Hematopoietic multipotent progenitor cell treated with erythropoietin and hydrocortisone succinate and interleukin-3 and kit ligand, for 17 days (in vitro differentiated cells): ENCODE measurements around the gene RESF1.
A peak's percentile ranks its signal among the peaks of the same experiment; 100 is the strongest.
"Not testable (repeated sequence)": the region's sequence is repeated elsewhere in the genome, so short reads cannot be mapped to it uniquely, and the experiment has no call there.

Source experiments
- DNase-seq: peaks from one replicate; pipeline ENCODE4 v3.0.0-alpha.2; 2015; ENCODE audit warnings: low spot score

Gene RESF1, protein sequence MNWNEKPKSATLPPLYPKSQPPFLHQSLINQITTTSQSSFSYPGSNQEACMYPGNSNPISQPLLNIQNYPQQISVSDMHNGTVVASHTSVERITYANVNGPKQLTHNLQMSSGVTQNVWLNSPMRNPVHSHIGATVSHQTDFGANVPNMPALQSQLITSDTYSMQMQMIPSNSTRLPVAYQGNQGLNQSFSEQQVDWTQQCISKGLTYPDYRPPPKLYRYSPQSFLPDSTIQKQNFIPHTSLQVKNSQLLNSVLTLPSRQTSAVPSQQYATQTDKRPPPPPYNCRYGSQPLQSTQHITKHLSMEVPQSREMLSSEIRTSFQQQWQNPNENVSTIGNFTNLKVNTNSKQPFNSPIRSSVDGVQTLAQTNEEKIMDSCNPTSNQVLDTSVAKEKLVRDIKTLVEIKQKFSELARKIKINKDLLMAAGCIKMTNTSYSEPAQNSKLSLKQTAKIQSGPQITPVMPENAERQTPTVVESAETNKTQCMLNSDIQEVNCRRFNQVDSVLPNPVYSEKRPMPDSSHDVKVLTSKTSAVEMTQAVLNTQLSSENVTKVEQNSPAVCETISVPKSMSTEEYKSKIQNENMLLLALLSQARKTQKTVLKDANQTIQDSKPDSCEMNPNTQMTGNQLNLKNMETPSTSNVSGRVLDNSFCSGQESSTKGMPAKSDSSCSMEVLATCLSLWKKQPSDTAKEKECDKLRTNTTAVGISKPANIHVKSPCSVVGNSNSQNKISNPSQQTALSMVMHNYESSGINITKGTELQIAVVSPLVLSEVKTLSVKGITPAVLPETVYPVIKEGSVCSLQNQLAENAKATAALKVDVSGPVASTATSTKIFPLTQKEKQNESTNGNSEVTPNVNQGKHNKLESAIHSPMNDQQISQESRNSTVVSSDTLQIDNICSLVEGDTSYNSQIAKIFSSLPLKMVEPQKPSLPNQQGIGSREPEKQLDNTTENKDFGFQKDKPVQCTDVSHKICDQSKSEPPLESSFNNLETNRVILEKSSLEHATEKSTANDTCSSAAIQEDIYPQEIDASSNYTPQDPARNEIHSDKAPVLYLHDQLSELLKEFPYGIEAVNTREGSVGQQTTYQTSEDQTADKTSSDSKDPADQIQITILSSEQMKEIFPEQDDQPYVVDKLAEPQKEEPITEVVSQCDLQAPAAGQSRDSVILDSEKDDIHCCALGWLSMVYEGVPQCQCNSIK (N-terminal part only)

DNA sequence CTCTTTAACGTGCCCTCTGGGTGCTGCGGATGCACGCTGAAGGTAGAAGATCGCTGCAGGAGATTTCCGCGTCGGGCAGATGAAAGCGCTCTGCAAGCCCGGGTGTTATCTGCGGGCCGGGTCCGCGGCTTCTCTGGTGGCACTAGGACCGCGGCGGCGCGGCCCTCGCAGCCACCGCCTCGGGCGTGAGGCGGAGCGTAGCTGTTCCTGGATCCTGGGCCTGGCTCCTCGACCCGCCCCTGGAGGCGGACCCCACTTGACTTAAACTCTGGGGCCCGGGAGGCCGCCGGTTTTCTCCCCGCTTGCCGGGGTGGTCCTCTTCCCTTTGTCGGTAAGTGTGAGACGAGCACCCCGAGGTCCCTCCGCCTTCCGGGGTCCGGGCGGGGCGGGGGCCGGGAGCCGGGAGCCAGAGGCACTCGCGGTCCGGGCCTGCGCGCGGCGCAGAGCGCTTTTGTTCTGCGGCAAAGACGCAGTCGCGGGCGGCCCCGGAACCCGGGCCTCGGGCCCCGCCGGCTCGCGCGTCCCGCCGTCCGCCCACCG, at the start of gene RESF1:
RESF1 (plus strand) TSS at position 255 of the 540 bp plus-strand sequence. CDS start 21,541 bp downstream, outside the sequence.
- DNase-seq = peak; percentile 86

DNA sequence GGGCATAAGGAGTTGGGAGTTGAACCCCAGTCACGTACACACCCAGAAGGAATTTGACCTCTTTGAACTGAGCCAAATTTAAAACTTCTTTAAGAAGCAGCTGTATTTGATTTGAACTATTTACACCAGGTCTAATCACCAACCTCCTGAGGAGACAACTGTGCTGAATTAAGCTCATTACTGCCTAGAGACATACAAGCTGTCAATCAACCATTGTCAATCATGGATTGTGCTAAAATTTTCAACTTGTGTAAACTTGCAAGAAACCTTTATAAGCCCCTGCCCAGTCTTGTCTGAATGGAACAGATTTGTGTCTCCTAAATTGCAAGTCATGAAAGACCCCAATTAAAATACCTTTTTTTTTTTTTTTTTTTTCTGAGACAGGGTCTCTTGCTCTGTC, 44.3 kb upstream of the RESF1 start:
- no peak for DNase-seq

DNA sequence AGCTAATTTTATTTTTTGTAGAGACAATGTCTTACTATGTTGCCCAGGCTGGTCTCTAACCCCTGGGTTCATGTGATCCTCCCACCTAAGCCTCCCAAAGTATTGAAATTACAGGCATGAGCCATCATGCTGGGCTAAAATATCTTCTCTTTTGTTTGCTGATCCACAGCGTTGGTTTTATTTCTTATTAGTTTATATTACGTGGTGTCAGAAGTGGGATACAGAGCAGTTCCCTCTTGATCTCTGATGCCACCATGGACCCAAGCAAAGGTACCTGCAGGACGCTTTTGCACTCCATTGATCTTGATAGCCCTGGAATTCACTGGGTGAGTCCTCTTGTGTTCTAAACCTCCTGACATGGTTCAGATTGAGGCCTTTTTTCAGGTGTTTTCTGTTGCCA, 43.8 kb upstream of the RESF1 start:
- no peak for DNase-seq

DNA sequence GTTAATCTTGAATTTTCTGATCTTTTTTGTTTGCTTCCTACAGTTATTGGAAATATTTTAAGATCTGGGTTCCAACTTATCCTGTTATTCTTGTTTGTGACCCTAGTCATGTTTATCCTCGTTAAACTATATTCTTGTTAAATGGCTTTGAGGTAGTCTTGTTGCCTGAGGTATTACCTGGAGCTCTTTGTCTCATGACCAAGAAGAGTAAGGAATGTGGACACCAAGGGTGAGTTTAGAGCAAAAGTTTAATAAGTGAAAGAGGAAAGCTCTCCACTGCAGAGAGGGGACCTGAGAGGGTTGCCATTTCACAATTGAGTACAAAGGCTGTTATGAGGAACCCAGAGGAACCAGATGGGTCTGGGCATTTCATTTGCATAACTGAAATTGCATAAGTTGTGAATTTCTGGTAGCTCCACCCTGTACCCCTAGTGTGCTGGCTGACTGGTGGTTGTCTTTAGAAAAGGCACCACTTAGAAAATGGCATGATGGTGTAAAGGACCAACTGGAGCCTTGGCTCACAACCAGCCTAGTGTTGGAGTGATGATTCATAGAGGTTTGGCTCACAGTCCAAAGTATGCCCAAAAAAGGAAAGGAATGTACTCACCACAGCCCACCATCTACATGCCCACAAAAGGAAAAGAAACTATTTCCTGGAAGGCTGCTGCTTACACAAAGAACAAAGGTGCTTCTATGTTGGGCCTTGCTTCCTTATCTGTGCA, 36.7 kb upstream of the RESF1 start:
- no peak for DNase-seq

DNA sequence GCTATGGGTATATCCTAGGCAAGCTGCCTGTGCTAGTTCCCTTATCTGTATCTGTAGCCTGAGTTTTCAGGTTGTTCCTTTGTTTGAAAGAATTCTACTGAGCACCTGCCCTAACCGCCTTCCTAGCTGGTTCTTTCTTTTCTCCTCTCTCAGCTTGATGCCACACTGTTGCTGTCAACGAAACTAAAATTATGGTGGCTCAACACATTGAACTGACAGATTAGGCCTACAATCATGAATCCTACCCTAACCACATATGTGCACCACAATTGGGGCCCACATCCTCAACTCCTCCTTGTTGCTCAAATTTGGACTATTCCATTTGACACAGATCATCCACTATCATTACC, 36.2 kb upstream of the RESF1 start:
- no peak for DNase-seq

DNA sequence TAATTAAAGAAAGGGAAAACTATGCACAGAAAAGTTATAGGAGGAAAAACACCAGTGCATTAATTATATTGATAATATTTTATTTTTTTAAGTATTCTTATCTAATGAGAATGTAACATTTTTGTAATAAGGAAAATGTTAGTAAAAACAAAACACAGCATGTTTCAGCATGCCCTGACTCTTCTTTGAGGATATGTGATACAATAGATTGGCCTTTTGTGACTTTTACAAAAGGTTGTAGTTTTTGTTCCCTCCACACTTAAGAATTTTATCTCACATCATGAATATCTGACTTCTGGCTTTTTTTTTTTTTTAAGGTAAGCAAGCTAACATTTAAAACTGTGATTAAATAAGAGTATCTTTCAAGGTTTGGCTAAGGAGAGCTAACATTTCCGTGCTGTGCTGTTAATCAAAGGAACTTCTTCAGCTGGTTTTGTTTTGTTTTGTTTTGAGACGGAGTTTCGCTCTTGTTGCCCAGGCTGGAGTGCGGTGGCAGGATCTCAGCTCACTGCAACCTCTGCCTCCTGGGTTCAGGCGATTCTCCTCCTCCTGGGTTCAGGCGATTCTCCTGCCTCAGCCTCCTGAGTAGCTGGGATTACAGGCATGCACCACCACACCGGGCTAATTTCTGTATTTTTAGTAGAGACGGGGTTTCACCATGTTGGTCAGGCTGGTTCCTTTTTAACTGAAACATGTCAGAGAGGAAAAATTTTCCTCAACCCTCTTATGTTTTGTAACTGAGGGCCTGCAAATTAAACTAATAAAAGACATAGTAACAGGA, 30.8 kb upstream of the RESF1 start:
- no peak for DNase-seq

DNA sequence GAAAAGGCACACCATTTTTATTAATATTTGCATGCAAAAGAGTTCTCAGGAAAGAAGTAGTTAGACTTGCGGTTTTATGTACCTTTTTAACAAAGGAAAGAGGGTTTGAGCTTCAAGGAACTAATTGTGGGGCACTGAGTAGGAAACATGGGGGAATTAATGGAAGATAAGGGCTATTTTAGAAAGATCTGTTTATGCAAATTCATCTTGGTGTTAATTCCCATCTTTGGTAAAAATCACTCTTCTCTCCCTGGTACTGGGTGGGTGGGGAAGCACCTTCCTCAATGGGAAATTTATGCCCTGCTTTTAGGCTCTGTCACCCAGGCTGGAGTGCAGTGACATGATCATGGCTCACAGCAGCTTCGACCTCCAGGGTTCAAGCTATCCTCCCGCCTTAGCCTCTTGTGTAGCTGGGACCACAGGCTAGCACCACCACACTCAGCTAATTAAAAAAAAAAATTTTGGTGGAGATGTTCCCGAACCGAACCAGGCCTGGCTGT, 30.1 kb upstream of the RESF1 start:
- no peak for DNase-seq

DNA sequence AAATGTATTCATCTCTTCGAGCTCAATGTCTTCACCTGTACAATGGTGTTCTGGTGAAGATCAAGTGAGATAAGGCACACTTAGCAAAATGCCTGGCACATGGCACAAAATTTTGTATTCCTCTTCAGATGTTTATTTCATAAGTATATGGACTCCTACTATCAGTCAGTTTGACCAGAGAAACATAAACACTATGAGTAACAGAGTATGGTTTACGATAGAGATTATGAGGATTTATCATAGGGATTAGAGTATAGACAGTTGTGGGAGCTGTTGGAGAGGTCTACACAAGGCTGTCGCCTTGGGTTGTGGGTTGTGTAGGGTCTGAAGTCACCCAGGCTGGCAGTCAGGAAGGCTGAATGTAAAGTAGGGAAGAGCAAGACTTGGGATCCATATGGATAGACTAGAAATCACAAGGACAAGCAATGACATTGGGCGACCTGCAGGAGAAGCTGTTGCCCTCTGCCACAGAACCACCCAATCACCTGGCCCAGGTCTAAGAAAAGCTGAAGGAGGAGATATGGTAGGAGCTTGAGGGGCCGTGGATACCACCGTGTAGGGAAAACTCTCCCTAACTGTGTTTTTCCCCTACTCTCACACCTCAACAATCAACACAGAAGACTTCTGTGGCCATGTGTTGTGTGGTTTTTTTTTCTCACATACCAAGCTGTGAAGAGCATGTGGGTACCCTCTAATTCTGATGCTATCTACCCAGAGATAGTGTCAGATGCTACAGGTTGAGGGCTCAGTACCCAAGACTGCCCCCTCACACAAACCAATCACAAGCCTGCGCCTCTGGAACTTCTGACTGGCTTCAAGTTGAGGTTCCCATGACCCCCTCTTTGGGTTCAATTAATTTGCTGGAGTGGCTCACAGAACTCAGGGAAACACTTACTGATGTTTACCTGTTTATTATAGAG, 27.2 kb upstream of the RESF1 start:
- DNase-seq = no peak

DNA sequence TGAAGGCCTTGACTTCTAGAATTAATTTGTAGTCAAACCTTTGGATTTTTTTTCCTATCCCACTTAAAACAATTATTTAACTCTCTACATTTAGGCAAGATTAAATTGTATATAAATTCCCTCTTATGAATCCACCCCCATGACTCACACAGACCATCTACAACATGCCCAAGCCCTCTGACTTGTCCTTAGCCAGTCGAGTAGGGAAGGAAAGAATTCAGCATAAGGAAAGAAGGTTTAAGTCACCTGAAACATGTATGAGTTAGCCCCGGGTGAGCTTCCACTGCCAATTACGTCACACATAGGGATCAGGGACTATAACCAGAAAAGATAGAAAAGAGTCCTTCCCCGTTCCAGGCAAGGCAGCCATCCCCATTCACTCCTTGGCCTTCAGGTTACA, 14.9 kb upstream of the RESF1 start:
- DNase-seq = no peak

DNA sequence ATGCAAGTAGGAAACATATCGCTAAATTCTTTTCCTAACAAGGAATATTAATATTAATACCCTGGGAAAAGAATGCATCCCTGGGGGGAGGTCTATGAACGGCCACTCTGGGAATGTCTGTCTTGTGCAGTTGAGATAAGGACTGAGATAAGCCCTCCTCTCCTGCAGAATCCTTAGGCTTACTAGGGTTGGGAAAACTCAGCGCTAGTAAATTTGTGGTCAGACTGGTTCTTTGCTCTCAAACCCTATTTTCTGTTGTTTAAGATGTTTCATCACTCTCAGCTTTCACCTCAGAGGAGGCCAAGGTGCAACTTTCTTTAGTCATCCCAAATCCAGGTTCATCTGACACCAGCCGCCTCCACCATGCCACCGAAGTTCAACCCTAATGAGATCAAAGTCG, 11.2 kb upstream of the RESF1 start:
- no peak for DNase-seq

DNA sequence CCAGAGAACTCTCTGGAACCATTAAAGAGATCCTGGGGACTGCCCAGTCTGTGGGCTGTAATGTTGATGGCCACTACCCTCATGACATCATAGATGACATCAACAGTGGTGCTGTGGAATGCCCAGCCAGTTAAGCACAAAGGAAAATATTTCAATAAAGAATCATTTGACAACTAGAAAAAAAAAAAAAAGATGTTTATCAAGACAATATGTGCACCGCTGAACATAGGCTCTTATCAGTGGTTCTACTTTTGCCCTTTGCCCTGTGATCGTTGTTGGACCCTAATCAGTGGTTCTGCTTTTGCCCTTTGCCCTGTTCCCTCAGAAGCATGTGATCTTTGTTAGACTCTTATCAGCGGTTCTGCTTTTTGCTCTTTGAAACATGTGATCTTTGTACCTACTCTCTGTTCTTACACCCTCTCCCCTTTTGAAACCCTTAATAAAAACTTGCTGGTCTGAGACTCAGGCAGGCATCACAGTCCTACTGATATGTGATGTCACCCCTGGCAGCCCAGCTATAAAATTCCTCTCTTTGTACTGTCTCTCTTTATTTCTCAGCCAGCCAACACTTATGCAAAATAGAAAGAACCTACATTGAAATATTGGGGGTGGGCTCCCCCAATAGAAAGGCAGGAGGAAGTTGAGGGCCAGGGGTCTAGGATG, 10.4 kb upstream of the RESF1 start:
- not testable (repeated sequence) for DNase-seq

DNA sequence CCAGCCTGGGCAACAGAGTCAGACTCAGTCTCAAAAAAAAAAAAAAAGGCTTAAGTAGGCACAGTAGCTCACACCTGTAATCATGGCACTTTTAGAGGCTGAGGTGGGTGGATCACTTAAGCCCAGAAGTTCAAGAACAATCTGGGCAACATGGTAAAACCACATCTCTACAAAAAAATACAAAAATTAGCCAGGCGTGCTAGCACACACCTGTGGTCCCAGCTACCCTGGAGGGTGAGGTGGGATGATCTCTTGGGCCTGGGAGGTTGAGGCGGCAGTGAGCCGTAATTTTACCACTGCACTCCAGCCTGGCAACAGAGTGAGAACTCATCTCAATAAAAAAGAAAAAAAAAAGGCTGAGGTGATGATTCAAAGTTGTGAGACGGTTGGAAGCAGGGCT, 9.1 kb upstream of the RESF1 start:
- DNase-seq = no peak

DNA sequence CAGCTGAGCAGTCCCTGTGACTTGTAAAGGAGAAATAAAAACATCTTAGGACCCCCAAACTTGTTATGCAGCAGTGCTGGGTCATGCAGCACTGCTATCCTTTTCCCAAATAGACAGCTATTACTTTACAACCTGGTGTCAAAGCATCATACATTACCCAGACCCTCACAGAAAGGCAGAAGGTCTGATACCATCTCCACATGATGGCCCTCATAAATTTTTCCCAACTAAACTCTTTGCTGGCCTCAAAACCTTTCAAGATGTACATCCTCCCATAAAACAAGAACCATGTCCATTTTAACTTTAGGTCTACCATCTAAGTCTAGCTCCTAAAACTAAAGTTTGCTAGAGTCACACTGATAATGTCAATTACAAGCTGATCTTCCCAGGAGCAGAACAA, 8.7 kb upstream of the RESF1 start:
- DNase-seq = no peak

DNA sequence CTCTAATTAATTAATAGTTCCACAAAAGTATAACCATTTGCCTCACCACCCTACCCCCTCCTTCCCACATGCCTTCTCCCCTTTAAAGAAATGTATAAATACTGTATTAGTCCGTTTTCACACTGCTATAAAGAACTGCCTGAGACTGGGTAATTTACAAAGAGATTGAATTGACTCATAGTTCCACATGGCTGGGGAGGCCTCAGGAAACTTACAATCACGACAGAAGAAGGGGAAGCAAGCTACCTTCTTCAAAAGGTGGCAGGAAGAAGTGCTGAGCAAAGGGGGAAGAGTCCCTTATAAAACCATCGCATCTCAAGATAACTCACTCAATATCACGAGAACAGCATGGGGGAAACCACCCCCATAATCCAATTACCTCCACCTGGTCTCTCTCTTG, 8.2 kb upstream of the RESF1 start:
- no peak for DNase-seq

DNA sequence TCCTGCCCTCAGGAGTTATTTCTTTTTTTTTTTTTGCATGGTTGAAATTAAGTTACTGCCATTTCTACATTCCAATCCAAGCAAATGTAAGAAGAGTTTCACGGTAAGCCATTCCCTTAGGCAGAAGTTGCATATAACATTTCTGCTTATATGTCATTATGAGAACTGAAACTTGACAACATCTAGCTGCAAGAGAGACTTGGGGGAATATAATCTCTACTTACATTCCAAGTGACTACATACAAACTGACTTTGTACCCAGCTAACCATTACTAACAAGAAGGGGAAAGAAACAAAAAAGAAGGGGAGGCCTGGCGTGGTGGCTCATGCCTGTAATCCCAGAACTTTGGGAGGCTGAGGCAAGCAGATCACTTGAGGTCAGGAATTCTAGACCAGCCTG, 7.3 kb upstream of the RESF1 start:
- DNase-seq = no peak

DNA sequence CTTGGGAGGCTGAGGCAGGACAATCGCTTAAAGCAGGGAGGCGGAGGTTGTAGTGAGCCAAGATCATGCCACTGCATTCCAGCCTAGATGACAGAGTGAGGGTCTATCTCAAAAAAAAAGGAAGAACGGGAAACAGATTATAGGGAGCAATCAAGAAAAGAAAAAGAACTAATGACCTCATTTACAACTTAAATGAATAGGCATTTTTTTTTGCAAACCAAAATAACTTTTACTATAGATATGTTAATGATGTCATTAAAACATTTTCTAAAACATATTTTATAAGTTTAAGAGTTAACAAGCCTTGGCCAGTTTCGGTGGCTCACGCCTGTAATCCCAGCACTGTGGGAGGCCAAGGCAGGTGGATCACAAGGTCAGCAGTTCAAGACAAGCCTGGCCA, 6.8 kb upstream of the RESF1 start:
- no peak for DNase-seq

DNA sequence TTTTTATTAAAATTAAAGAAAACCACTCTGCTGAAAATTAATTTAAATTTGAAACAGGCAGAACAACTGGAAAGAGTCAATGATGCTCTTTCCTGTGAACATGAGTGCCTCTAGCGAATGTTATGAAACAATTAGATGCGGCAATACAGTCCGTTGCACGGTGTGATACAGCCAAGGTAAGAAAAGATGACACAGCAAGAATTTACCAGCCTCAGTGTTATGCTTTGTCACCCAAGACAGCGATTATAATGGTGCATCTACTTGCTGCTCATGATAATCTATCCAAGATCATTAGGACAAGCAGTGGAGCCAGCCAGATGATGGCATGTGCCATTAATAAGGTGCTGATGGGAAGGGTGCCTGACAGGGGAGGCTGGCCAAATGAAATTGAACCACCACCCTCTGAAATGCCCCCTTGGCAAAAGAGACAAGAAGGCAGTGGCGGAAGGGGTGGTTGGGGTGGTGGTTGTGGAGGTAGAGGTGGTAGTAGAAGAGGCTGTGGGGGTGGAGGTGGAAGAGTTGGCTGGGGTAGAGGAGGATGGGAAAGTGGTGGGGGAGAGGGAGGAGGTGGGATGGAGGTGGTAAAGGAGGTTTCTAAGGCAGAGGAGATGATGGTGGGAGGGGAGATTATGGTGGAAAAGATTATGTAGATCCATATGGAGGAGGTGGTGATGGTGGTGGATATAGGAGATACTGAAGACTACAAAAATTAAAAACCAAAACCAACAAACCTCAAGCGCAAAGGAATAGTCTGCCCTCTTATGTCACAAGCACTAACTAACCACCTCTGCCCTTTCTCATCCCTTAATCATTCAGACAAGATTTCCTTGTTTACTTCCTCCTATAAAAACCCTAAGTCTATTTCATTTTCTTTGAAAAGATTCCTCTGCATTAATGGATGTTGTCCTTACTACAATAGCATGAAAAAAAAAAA, 4.0 kb upstream of the RESF1 start:
- no peak for DNase-seq

DNA sequence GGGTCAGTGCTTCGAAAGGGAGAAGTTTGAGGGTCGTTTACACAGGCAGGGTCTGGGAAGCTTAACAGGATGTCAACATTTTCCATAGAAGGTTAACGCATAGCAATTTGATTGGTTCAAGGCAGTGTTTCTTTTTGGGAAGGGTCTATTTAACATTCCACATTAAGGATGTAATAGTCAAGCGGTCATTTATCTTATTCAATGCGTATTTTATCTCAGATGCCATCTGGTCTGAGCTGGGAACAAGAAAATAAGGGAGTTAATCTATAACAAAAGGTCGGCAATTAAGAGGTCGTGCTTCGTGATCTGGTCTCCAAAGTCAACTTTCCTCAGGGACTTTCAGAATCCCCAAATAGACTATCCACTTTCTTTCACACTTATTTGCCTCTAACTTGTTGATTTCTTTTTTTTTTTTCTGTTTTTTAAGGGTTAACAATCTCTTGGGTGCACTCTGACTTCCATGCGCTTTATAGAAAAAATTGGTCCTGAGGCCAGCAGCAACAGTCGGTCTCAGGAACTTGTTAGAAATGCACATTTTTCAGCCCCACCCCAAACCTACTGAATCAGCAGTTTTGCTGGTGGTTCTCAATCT, 550 bp upstream of the RESF1 start:
- no peak for DNase-seq
